ENCODE results near the gene ITPK1. TPM values are rescaled to one million over a fixed set of nuclear protein-coding genes. Genes with fewer than 3 reads are reported as not detected.

Gene ITPK1
- total and polyA plus RNA-seq, 2 experiments from 2014 or later = 18.7 to 35.0 TPM

- no peak overlapping the region for H3K4me3 ChIP-seq
- no peaks in the 10 kb centered on the region for H3K27me3 ChIP-seq (replicated peaks; ENCODE audit: insufficient read depth)
- no peaks in the 10 kb centered on the region for H3K9me2 ChIP-seq (ENCODE audit: insufficient read depth)
- no peaks in the 10 kb centered on the region for H3K79me2 ChIP-seq (ENCODE audit: insufficient read depth)
- H3K36me3 ChIP-seq (ENCODE audit: low read depth) = no peaks in the 10 kb centered on the region
- no peak overlapping the region for H3K9ac ChIP-seq
- in situ Hi-C loops (cut with MboI) = no loop called here
- no peaks in the 10 kb centered on the region for H3F3A ChIP-seq (ENCODE audit: insufficient read depth)
- 95% methylated on average over 11 of the region's 11 CpGs for WGBS, 2 experiments (ENCODE audit: low coverage in 1 of 2, low lambda C conversion rate in 2 of 2, missing lambda C conversion rate in 2 of 2)
- TF ChIP-seq EZH2phosphoT487 (IDR thresholded peaks at IDR 0.05; ENCODE audit: insufficient read depth, low read depth) (no peak), EZH2 (IDR thresholded peaks at IDR 0.05; ENCODE audit: insufficient read depth, poor library complexity, severe bottlenecking) (no peak)
- H3K4me1 ChIP-seq (ENCODE audit: insufficient read depth) = peaks cover 8% of the 10 kb centered on the region
- H3K9me3 ChIP-seq (ENCODE audit: low read depth) = no peaks in the 10 kb centered on the region
- no peak for DNase-seq
- no peak overlapping the region for H3K27ac ChIP-seq
- no peak overlapping the region for H3K4me2 ChIP-seq (ENCODE audit: unreplicated experiment)
- H4K20me1 ChIP-seq (ENCODE audit: insufficient read depth) = no peaks in the 10 kb centered on the region
- H2AFZ ChIP-seq = no peak overlapping the region
These were observed 120.8 kb downstream of the ITPK1 start for GRCh38 chr14:92994942-92995341.

- Histone ChIP-seq H3K4me1 (ENCODE audit: insufficient read depth) (peaks cover 8% of the 10 kb centered on the region), H3F3A (ENCODE audit: insufficient read depth) (no peaks in the 10 kb centered on the region), H3K36me3 (ENCODE audit: low read depth) (no peaks in the 10 kb centered on the region), H3K27me3 (replicated peaks; ENCODE audit: insufficient read depth) (no peaks in the 10 kb centered on the region), H2AFZ (no peak overlapping the region), H3K9me3 (ENCODE audit: low read depth) (no peaks in the 10 kb centered on the region), H3K79me2 (ENCODE audit: insufficient read depth) (no peaks in the 10 kb centered on the region), H3K4me2 (ENCODE audit: unreplicated experiment) (no peak overlapping the region), H3K4me3 (no peak overlapping the region), H3K9me2 (ENCODE audit: insufficient read depth) (no peaks in the 10 kb centered on the region), H3K27ac (no peak overlapping the region), H3K9ac (no peak overlapping the region), H4K20me1 (ENCODE audit: insufficient read depth) (no peaks in the 10 kb centered on the region)
- TF ChIP-seq EZH2 (IDR thresholded peaks at IDR 0.05; ENCODE audit: insufficient read depth, poor library complexity, severe bottlenecking) (no peak), EZH2phosphoT487 (IDR thresholded peaks at IDR 0.05; ENCODE audit: insufficient read depth, low read depth) (no peak)
- no peak for DNase-seq
- 93 to 96% methylated on average over 12 of the region's 12 CpGs for WGBS, 2 experiments (ENCODE audit: low coverage in 1 of 2, low lambda C conversion rate in 2 of 2, missing lambda C conversion rate in 2 of 2)
- in situ Hi-C loops (cut with MboI) = no loop called here
These were observed 121.5 kb downstream of the ITPK1 start for GRCh38 chr14:92994131-92994676.

- H3K27me3 ChIP-seq (replicated peaks; ENCODE audit: insufficient read depth) = no peaks in the 10 kb centered on the region
- H2AFZ ChIP-seq = no peak overlapping the region
- no peak overlapping the region for H3K4me2 ChIP-seq (ENCODE audit: unreplicated experiment)
- DNase-seq = no peak
- no peak overlapping the region for H3K4me3 ChIP-seq
- H3K9ac ChIP-seq = no peak overlapping the region
- H3F3A ChIP-seq (ENCODE audit: insufficient read depth) = no peaks in the 10 kb centered on the region
- H3K4me1 ChIP-seq (ENCODE audit: insufficient read depth) = peaks cover 8% of the 10 kb centered on the region
- no peaks in the 10 kb centered on the region for H4K20me1 ChIP-seq (ENCODE audit: insufficient read depth)
- H3K79me2 ChIP-seq (ENCODE audit: insufficient read depth) = no peaks in the 10 kb centered on the region
- no peaks in the 10 kb centered on the region for H3K36me3 ChIP-seq (ENCODE audit: low read depth)
- in situ Hi-C loops (cut with MboI) = no loop called here
- H3K9me3 ChIP-seq (ENCODE audit: low read depth) = no peaks in the 10 kb centered on the region
- no peak overlapping the region for H3K27ac ChIP-seq
- no peaks in the 10 kb centered on the region for H3K9me2 ChIP-seq (ENCODE audit: insufficient read depth)
- TF ChIP-seq EZH2phosphoT487 (IDR thresholded peaks at IDR 0.05; ENCODE audit: insufficient read depth, low read depth) (no peak), EZH2 (IDR thresholded peaks at IDR 0.05; ENCODE audit: insufficient read depth, poor library complexity, severe bottlenecking) (no peak)
- 97% methylated on average over 9 of the region's 9 CpGs for WGBS, 2 experiments (ENCODE audit: low coverage in 1 of 2, low lambda C conversion rate in 2 of 2, missing lambda C conversion rate in 2 of 2)
These were observed 122.4 kb downstream of the ITPK1 start for GRCh38 chr14:92993302-92993701.

- Histone ChIP-seq H3K36me3 (ENCODE audit: low read depth) (no peaks in the 10 kb centered on the region), H3K27ac (no peak overlapping the region), H3K4me1 (ENCODE audit: insufficient read depth) (peaks cover 3% of the 10 kb centered on the region), H4K20me1 (ENCODE audit: insufficient read depth) (no peaks in the 10 kb centered on the region), H3K79me2 (ENCODE audit: insufficient read depth) (no peaks in the 10 kb centered on the region), H3K27me3 (replicated peaks; ENCODE audit: insufficient read depth) (no peaks in the 10 kb centered on the region), H3K9me2 (ENCODE audit: insufficient read depth) (no peaks in the 10 kb centered on the region), H3K9ac (no peak overlapping the region), H3K4me2 (ENCODE audit: unreplicated experiment) (no peak overlapping the region), H3K9me3 (ENCODE audit: low read depth) (no peaks in the 10 kb centered on the region), H3F3A (ENCODE audit: insufficient read depth) (no peaks in the 10 kb centered on the region), H2AFZ (no peak overlapping the region), H3K4me3 (no peak overlapping the region)
- in situ Hi-C loops (cut with MboI) = no loop called here
- WGBS, 2 experiments (ENCODE audit: low coverage in 1 of 2, low lambda C conversion rate in 2 of 2, missing lambda C conversion rate in 2 of 2) = 90 to 92% methylated on average over 8 of the region's 8 CpGs
- DNase-seq = no peak
- no peak for TF ChIP-seq EZH2 (IDR thresholded peaks at IDR 0.05; ENCODE audit: insufficient read depth, poor library complexity, severe bottlenecking)
- no peak for TF ChIP-seq EZH2phosphoT487 (IDR thresholded peaks at IDR 0.05; ENCODE audit: insufficient read depth, low read depth)
These were observed 124.2 kb downstream of the ITPK1 start for GRCh38 chr14:92991536-92991935.

Data from GM23248 (cell line).